ENCODE results near the gene PDE3B.
A peak's percentile ranks its signal among the peaks of the same experiment; 100 is the strongest.
"Not testable (repeated sequence)": the region's sequence is repeated elsewhere in the genome, so short reads cannot be mapped to it uniquely, and the experiment has no call there.

PDE3B gene

DNA sequence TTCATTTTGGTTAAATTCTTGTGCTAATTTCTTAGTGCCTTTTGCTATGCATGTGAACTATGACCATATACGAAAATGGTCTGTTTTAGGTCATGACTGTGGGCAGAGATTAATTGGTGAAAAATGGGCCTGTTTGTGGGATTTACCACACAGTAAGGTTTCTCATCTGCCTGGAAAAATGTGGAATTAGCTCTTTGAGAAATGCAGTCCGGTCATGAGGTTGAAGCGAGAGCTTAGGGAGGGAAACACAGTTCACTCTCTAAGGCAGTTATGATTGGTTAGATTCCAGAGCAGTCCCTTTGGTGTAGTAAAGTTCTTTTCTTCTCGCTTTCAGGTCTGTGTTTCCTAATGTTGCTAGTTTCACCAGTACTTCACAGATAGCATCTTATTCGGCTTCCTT, 1.2 kb upstream of the PDE3B start:
- no peak for DNase-seq

DNA sequence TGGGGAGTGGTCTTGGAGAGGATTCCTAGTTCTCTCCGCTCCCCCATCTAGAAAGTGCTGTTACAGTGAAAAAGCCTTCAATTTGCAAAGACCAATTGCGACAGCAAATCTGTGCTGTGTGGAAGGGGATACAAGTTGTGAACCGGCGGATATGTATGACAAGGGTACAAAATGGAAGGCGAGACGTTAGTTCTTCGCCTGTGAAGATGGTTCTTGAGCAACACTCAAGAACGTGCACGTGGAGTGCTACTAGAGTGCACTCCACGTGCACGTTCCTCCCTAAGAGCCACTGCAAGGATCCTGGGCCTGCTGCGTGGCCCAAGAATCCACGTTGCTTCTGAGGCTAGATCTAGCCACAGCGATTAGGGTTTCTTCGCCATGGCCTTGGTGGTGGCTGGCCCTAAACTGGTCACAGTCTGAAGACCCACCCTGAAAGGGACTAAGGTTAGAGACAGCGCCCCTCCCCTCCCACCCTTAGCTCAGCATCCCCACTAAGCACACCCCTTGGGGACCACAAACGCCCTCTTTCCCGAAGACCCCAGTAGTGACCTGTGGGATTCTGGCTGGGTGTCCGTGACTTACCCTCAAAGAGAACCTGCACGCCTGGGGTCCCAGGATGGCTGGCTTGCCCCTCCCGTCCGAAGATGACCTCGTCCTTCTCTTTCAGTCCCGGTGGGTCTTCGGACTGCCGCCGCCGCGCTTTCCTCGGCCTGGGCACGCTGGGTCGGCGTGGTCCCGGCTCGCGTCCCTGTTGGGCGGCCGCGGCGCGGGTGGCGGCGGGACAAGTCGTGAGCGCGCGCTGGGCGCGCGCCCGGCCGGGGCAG, 519 bp upstream of the PDE3B start:
- DNase-seq, result no peak

DNA sequence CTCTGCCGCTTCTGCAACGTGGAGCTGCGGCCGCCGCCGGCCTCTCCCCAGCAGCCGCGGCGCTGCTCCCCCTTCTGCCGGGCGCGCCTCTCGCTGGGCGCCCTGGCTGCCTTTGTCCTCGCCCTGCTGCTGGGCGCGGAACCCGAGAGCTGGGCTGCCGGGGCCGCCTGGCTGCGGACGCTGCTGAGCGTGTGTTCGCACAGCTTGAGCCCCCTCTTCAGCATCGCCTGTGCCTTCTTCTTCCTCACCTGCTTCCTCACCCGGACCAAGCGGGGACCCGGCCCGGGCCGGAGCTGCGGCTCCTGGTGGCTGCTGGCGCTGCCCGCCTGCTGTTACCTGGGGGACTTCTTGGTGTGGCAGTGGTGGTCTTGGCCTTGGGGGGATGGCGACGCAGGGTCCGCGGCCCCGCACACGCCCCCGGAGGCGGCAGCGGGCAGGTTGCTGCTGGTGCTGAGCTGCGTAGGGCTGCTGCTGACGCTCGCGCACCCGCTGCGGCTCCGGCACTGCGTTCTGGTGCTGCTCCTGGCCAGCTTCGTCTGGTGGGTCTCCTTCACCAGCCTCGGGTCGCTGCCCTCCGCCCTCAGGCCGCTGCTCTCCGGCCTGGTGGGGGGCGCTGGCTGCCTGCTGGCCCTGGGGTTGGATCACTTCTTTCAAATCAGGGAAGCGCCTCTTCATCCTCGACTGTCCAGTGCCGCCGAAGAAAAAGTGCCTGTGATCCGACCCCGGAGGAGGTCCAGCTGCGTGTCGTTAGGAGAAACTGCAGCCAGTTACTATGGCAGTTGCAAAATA, 816 bp downstream of the PDE3B start:
- peak; percentile 33 to 34 for DNase-seq

DNA sequence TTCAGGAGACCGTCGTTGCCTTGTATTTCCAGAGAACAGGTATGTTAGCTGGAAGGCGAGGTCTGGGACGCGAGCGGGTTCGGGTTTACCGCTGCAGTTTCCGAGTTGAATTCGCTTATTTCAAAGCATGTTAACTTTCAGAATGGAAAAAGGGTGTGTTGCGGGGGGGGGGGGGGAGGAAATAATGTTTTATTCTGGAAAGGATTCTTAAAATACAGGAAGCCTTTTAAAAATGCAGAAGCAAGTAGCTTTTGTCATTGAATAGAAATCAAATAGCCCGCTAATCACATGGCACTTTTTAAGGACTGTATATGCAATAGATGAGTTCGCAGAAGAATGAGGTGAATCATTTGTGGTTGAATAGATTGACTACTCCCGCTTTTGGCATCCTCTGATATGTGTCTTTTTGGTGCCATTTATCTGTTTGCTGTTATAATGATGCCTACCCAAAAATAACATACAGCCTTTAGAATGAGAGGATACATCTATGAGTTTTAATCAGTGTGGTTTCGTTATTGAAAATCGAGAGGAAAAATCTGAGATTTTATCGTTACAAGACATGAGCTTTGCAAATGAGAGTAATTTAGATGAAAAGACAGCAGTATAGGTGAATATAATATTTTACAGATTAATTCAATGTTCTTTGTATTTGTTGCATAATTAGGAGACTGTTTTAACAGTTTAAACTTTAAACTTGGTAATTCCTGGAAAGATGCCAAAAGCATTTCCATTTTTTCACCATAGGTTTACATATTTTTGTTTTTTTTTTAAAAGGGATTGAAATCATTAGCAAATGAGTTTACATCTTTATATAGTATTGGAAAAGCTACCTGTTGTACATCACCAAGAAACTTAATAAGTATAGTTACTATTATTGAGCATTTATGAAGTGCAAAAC, 1.7 kb downstream of the PDE3B start:
- peak; percentile 13 to 23 for DNase-seq

DNA sequence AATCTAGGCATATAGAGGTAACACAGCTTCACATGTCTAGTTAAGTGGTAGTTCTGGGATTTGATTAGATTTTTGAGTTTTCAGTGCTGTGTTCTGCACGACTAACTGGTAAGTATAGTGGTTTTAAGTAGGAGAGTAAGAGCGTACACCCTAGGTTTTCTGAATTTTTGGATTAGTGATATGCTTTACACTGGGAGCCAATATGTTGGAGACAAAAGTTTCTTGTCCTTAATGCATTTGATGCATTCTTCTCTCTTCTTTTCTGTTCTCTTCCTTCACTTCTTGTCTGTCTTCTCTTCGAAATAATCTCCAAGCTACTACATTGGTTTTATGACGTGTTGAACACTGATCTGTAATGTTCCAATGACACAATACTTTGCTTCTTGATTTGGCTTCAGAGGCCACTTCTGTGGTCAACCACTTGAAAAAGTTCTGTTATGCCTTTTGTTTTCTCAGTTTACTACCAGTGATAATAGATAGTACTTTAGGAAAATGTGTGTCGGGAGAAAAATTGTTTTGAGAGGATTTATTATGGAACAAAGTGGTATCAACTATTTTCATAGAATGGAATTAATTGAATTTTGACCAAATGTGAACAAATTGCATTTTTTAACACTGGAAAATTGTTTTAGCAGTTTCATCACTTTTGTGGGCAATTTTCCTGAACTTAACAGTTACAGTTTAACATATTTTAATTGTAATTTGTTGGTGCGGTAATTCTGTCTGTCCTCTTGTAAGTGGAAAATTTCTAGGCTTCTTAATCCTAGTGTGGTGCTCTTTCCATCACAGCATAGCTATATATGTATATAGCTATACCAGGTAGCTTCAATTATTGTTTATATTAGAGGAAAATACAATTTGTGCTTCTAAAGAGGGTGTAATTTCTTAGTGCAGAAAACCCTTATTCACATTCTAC, 2.6 kb downstream of the PDE3B start:
- no peak for DNase-seq

DNA sequence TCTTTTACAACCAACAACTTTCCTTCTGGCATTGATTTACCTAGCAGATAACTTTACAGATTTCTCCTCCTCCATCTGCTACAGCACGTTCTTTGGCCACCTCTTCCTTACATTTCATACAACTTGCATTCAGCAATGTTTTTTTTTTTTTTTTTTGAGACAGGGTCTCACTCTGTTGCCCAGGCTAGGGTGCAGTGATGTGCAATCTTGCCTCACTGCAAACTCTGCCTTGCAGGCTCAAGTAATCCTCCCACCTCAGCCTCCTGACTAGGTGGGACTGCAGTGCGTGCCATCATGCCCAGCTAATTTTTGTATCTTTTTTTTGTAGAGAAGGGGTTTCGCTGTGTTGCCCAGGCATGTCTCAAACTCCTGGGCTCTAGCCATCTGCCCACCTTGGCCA, 6.5 kb downstream of the PDE3B start:
- DNase-seq, result no peak

DNA sequence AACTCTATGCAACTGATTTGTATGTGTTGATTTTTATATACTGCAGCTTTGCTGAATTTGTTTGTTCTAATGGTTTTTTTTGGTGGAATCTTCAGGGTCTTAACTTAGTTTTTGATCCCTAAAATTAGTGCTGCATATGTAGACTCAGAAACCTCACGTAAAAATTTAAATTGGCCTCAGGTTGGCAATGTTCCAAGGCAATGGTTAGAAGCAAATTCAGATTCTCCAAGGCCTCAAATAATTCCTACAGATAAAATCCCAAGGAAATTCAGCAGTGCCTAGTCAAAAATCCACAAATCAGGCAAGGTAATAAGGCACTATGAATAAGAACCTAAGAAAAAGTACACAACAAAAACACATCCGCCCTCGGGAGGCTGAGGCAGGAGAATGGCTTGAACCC, 9.5 kb downstream of the PDE3B start:
- DNase-seq, result no peak

DNA sequence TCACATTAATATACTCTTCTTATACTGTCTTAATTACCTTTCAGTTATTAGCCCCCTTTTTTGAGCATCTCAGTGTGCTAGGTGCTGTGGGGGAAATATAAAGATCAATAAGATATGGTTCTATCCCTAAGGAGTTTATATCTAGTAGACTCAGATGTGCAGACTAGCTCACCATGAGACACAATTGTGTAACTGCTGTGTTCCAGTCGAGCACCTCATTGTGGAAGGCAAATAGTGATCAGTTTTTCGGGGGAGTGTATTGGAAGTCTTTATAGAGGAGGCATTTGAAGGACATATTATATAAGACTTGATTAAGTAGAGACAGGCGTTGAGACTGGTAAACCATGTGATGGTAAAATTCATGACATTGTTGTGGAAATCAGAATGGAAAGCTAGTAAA, 11.8 kb downstream of the PDE3B start:
- DNase-seq, result no peak

DNA sequence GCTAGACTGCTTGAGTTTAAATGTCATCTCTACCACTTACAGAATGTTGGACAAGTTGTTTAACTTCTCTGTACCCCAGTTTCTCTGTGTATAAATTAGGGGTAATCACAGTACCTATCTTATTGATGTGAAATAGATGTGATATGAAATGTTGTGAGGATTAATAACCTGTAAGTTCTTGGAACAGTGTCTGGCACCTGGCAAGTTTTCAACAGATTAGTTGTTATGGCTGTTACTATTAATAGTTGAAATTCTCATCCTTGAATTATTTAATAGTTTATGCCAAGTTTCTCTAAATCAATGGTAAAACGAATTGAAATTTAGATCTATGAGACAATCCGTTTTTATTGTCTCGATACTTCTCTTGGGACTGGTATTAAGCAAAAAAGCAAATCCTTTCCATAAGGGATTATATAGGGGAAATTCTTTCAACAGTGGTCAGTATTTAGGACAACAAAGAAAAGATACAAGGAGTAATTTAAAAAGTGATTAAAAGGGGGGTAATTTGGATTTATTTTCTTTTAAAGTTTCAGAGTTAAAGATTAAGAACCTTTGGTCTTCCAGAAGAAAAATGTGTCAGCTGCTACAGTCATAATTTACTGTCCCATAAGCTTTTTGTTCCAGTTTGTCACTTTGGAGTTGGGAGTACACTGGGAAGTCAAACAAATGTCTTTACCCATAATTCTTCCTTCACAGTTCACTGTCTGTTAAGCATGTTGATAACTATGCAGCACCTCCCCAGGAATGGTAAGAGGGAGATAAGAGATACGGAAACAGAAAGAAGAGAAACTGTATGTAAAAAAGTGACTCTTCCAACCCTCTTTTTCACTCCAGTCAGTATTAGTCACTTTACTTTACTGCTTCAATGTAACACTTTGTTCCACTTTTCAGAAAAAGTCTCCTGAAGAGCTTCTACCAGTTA, 13.2 kb downstream of the PDE3B start:
- DNase-seq, result no peak

DNA sequence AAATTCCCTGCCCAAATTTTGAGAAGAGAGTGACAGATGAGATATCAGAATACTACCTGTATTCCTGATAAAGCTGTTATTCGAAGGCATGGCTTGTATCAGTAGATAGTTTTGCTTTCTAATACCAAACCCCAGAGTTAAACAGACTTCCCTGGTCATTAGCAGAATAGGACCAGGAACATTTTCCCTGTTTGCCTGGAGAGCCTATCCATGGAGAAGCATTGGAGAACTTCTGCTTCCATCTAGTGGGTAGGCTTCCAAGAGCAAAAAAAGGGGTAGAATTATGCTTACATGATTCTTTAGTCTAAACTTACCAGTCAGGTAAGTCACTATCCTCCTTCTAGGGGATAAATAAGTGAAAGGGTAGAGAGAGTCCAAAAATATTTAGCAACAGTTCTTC, 14.2 kb downstream of the PDE3B start:
- no peak for DNase-seq

DNA sequence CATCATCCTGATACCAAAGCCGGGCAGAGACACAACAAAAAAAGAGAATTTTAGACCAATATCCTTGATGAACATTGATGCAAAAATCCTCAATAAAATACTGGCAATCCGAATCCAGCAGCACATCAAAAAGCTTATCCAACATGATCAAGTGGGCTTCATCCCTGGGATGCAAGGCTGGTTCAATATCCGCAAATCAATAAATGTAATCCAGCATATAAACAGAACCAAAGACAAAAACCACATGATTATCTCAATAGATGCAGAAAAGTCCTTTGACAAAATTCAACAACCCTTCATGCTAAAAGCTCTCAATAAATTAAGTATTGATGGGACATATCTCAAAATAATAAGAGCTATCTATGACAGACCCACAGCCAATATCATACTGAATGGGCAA, 21.3 kb downstream of the PDE3B start:
- not testable (repeated sequence) for DNase-seq

DNA sequence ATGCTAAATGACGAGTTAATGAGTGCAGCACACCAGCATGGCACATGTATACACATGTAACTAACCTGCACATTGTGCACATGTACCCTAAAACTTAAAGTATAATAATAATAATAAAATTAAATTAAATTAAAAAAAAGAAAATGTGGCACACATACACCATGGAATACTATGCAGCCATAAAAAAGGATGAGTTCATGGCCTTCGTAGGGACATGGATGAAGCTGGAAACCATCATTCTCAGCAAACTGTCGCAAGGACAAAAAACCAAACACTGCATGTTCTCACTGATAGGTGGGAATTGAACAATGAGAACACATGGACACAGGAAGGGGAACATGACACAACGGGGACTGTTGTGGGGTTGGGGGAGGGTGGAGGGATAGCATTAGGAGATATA, 23.7 kb downstream of the PDE3B start:
- not testable (repeated sequence) for DNase-seq

DNA sequence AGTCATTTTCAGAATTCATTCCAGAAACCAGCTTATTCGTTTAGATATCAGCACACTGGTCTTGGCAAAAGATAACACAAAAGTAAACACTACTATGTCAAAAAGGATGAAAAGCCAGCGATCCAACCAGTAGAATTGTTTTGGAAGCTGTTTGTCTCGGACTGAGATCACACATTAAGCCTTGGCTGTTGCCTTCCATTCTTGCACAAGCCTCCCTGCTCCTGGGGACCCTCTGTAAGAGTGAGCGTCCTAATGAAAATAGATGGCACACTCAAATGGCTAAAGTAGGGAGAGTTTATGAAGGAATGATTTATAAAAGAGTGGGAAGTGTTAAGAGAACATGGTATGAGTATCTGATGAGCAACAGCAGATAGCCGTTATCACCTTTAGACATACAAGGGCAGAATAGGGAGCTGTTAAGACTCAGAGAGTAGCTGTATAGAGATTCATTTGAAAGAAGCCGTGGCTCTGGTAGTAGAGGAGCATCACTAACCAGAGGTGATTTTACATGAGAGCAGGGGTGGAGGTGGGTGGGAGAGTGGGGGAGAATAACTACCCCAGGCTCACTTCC, 25.2 kb downstream of the PDE3B start:
- DNase-seq, result no peak

DNA sequence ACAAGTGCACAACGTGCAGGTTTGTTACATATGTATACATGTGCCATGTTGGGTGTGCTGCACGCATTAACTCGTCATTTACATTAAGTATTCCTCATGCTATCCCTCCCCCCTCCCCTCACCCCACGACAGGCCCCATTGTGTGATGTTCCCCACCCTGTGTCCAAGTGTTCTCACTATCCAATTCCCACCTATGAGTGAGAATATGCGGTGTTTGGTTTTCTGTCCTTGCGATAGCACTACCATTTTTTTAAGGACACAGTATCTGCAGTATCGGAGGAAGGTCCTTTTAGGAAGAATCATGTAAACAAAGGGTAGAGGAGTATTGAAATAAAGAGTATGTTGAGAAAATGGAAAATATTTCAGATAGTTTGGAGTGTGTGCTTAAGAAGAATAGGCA, 25.9 kb downstream of the PDE3B start:
- no peak for DNase-seq

DNA sequence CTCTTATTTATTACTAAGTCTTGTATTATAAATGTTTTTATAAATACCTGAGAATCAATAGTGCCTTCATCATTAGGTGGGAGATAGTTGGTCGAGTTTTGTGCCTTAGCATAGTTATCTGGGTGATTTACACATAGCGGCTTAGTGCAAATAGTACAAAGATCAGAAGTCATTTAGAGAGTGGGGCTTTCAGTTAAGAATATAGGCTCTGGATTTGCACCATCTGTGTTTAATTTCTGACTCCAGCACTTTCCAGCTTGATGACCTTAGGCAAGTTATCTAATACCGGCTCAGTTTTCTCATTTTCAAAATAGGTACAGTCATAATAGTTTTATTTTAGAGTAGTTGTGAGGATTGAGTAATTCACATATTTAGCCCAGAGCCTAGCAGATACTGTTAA, 26.4 kb downstream of the PDE3B start:
- DNase-seq, result no peak

DNA sequence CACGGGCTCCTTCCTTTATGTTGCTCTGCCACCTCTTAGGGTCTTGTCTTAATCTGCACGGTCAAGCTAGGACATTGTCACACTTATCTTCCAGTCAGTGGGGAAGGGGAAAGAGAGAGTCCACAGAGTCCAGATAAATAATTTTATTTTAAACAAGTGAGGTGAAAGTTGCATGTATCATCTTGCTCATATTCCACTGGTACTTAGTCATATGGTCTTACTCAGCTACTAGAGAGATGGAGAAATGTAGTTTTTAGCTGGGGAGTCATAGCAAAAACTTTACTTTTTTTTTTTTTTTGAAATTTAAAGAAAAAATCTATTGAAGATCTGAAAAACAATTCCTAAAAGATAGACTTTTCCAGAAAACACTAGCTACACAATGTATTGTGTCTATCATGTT, 29.0 kb downstream of the PDE3B start:
- DNase-seq, result no peak

DNA sequence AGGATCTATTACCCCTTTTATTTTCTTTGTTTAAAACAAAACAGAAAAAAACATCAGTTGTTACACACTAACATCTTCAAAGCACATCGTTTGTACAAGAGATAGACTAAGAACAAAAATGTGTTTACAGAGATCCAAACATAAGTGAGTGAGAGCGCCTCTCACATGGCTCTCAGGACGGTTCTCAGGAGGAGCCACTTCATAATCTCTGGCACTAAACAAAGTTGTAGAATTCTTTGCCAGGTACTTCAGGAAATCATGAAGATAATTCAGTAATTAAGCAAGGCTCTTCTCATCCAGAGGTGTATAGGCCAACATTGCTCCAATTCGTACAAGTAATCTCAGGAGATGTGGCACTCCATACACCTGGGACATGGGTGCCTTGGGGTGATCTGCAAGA, 29.8 kb downstream of the PDE3B start:
- no peak for DNase-seq

DNA sequence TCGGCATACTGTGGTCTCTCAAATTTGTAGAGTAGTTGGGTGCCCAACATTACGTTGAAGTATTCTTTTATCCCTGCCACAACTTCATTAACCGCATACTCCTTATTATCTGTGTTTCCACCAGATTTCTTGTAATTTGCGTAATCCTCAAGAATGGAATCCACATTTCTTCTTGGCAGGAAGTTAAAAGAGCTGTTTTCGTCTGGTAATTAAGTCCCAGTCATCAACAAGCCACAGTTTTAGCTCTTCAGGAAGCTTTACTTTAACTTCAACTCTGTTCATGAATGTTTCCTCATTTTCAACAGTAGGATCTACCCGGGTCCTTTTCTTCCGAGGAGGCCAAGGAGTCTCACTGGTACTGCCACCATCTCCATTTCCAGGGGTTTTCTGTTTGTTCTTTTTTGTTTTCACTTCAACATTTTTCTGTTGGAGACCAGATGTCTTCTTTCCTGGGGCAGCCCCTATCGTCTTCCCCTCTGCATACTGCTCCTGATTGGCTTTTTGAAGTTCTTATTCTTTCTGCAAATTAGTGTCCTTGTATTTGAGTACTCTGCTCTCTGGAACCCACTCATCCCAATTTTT, 30.3 kb downstream of the PDE3B start:
- no peak for DNase-seq

DNA sequence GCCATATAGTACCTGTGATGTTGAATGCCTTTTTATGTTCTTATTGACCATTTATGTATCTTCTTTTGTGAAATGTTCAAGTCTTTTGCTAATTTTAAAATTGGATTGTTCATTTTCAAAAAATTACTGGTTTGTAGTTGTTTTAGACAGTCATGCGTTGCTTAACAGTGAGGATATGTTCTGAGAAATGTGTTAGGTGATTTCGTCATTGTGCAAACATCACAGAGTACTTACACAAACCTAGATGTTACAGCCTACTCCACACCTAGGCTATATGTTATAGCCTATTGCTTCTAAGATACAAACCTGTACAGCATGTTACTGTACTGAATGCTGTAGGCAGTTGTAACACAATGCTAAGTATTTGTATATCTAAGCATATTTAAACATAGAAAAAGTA, 32.5 kb downstream of the PDE3B start:
- DNase-seq, result no peak

DNA sequence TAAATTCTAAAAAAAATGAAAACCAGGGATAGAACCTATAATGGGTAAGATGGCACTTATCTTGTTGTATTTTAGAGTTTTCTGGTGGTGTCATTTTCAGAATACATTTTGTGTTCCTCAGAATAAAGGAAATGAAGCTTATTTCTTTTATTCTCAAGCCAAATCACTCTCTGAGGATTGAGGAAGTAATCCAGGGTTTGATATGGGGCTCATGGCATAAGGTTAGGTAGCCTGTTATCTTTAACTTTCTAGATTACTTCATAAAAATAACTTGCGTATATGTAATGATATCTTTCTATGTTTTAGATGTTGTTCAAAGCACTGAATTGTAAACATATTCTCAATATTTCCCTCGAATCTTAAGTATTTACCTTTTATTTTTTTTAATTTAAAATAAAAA, 33.5 kb downstream of the PDE3B start:
- no peak for DNase-seq

Measured in activated CD4-positive, alpha-beta T cell treated with anti-CD3 and anti-CD28 coated beads for 4 hours (primary cell).